ENCODE measurements around the gene DISP3.

DNA sequence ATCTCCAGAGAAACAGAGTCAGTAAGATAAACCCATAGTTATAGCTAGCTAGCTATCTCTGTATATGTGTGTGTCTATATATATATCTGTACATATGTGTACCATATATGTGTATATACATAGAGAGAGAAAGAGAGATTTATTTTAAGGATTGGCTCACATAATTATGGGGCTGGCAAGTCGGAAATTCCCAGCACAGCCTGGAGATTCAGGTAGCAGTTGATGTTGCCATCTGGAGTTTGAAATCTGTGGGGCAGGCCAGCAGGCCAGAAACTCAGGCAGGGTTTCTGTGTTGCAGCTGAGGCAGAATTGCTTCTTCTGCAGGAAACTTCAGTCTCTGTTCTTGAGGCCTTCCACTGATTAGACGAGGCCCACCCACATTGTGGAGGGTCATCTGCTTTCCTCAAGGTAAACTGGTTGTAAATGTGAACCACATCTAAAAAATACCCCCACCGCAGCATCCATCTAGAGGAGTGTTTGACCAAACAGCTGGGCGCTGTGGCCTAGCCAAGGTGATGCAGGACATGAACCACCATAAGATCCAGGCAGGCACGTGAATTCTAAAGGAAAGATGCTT lies 94.2 kb downstream of the DISP3 start:
- TF ChIP-seq, protein P1, sequence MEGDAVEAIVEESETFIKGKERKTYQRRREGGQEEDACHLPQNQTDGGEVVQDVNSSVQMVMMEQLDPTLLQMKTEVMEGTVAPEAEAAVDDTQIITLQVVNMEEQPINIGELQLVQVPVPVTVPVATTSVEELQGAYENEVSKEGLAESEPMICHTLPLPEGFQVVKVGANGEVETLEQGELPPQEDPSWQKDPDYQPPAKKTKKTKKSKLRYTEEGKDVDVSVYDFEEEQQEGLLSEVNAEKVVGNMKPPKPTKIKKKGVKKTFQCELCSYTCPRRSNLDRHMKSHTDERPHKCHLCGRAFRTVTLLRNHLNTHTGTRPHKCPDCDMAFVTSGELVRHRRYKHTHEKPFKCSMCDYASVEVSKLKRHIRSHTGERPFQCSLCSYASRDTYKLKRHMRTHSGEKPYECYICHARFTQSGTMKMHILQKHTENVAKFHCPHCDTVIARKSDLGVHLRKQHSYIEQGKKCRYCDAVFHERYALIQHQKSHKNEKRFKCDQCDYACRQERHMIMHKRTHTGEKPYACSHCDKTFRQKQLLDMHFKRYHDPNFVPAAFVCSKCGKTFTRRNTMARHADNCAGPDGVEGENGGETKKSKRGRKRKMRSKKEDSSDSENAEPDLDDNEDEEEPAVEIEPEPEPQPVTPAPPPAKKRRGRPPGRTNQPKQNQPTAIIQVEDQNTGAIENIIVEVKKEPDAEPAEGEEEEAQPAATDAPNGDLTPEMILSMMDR (IDR thresholded peaks at IDR 0.05) = no peak
- no peak for TF ChIP-seq POLR2A (IDR thresholded peaks at IDR 0.05)
